Activated T-helper 1 cell treated with Interleukin-2 at 50 U/mL for 16 hours (primary cell): ENCODE data around the gene RPL10L.

Experiments used
- DNase-seq: peaks from one replicate; pipeline ENCODE4 v3.0.0-alpha.2; 2020; ENCODE audit warnings: low read depth

Gene RPL10L

DNA sequence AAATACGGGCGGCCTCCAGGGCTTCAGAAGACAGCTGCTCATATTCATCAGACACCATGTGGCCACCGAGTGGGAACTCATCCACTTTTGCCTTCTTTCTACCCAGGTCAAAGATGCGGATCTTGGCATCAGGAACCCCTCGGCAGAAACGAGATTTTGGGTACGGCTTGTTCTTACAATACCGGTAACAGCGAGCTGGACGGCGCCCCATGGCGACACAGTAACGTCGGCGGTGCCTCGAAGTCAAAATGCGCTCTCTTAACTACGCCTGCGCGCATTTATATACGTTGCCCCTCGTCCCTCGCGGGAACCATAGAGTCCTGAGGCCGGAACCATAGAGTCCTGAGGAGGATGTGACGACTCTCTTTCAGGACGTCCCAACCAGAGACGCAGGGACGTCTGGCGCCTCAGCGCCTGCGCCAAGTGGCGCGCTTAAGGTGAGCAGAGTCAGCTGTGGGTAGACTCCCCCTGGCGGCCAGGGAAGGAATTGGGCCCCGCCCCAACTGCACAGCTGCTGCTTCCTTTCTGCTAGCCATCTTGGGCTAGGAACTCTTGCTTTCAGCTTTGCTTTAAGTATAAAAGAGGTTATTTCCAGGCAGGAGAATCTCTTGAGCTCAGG lies at the start of gene RPL10L:
Gene RPL10L (minus strand): TSS at position 256 of the 619 bp plus-strand sequence. CDS start 45 bp downstream, at position 211.
- DNase-seq, result no peak

GRCh38 chr14:46691819-46692218 lies 40.2 kb upstream of the RPL10L start:
- no peak for DNase-seq

DNA sequence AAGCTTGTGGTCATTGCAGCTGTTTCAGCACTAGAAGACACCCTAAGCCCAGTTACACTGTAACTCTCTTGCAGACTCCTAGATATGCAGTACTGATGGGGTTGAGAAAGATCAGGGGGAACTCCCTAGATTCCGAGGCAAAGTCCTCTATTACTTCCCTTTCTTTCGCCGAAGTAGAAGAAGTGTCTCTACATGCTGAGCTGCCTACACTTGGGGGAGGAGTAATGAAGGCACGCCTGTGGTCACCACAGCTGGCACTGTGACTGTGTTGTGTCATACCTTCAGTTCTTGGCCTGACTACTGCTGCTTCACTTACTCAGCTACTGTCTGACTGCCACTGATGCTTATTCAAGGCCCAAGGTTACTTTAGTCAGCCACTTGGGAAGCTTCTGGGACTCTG lies 35.1 kb upstream of the RPL10L start:
- no peak for DNase-seq

GRCh38 chr14:46672128-46672527 lies 20.5 kb upstream of the RPL10L start:
- DNase-seq, result no peak

GRCh38 chr14:46663382-46663781 lies 11.8 kb upstream of the RPL10L start:
- DNase-seq, result no peak

- DNase-seq, result no peak
Observed at GRCh38 chr14:46661728-46662127, 10.1 kb upstream of the RPL10L start.

DNA sequence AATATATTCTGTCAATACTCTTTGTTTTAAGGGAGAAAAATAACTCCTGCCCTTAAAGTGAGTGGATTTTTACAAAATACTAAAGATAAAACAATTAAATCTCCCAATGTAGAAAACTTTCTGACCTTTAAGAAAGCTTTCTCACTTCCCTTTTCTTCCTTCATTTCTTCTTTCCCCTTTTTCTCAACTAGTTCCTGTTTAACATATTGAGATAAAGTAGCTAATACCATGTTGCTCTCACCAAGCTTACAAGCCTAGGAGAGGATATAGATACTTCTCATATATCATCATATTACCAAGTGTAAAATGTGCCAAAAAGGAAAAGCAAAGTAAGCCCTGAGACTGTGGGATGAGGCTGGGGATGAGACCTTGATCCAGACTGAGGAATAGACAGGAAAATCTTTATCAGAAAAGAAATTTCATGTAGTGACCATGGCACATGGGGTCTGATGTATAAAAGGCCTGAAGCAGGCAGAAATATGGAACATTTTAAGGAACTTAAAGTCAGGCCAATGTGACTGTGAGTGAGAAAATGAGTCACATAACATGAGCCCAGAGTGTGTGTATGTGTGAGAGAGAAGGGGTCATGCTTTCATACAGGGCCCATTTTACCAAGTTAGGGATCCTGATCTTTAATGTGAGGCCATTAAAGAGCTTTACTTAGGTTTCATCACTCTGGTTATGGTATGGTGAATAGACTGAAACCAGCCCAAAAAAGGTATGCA lies 1.6 kb upstream of the RPL10L start:
- no peak for DNase-seq

DNA sequence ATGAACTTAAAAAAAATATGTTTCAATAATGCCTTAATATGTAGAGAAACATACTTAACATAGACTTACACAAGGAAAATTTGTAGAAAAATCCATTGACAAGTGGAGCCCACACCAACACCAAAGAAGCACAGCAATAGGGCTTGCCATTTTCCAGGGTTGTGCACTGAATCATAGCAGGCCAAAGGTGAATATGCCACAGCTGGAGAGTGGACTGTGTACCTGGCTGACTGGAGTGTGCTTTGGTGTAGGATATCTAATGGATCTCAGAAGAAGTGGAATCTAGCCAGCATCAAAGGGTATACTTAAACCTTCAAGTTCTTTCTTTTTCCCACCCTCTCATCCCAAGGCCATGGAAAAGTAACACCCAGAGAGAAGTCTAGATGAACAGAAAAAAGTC lies 4.8 kb downstream of the RPL10L start:
- DNase-seq, result no peak

- no peak for DNase-seq
Observed at GRCh38 chr14:46626876-46627275, 24.7 kb downstream of the RPL10L start.
